Left hindlimb (tissue), 1 donor: ENCODE measurements around the gene ARID1B.
"Not testable (repeated sequence)": the region's sequence is repeated elsewhere in the genome, so short reads cannot be mapped to it uniquely, and the experiment has no call there.

Source experiments
- DNase-seq: peaks from one replicate; pipeline ENCODE4 v3.0.0-alpha.2; 2018

Gene ARID1B

GRCh38 chr6:157034436-157035230 lies 257.5 kb downstream of the ARID1B start:
- no peak for DNase-seq

- no peak for DNase-seq
Observed at GRCh38 chr6:157035546-157035945, 258.4 kb downstream of the ARID1B start.

- no peak for DNase-seq
Observed at GRCh38 chr6:157036245-157036711, 259.1 kb downstream of the ARID1B start.

- no peak for DNase-seq
Observed at GRCh38 chr6:157037165-157037564, 260.0 kb downstream of the ARID1B start.

- no peak for DNase-seq
Observed at GRCh38 chr6:157038610-157039009, 261.4 kb downstream of the ARID1B start.

GRCh38 chr6:157039639-157040038 lies 262.5 kb downstream of the ARID1B start:
- DNase-seq = not testable (repeated sequence)

- no peak for DNase-seq
Observed at GRCh38 chr6:157040191-157040590, 263.0 kb downstream of the ARID1B start.

- DNase-seq = no peak
Observed at GRCh38 chr6:157045831-157046454, 268.8 kb downstream of the ARID1B start.

- no peak for DNase-seq
Observed at GRCh38 chr6:157046776-157047175, 269.6 kb downstream of the ARID1B start.

- no peak for DNase-seq
Observed at GRCh38 chr6:157047328-157047727, 270.1 kb downstream of the ARID1B start.

- no peak for DNase-seq
Observed at GRCh38 chr6:157047951-157048350, 270.8 kb downstream of the ARID1B start.

- DNase-seq = no peak
Observed at GRCh38 chr6:157049133-157049532, 272.0 kb downstream of the ARID1B start.

- no peak for DNase-seq
Observed at GRCh38 chr6:157050537-157051265, 273.5 kb downstream of the ARID1B start.

GRCh38 chr6:157054531-157054979 lies 277.4 kb downstream of the ARID1B start:
- DNase-seq = no peak

- no peak for DNase-seq
Observed at GRCh38 chr6:157055863-157056262, 278.7 kb downstream of the ARID1B start.

- no peak for DNase-seq
Observed at GRCh38 chr6:157056275-157056674, 279.1 kb downstream of the ARID1B start.

- DNase-seq = no peak
Observed at GRCh38 chr6:157058574-157058973, 281.4 kb downstream of the ARID1B start.

- DNase-seq = no peak
Observed at GRCh38 chr6:157059781-157060180, 282.6 kb downstream of the ARID1B start.

GRCh38 chr6:157060440-157060952 lies 283.3 kb downstream of the ARID1B start:
- no peak for DNase-seq

GRCh38 chr6:157061770-157062594 lies 284.8 kb downstream of the ARID1B start:
- DNase-seq = no peak

GRCh38 chr6:157063176-157063905 lies 286.2 kb downstream of the ARID1B start:
- no peak for DNase-seq

- no peak for DNase-seq
Observed at GRCh38 chr6:157063923-157064322, 286.7 kb downstream of the ARID1B start.
